HG02798 (cell line): ENCODE measurements around the gene DCN.

Source experiments
- ATAC-seq: cut with Tn5 transposase; IDR thresholded peaks from one replicate; pipeline ENCODE4 v1.9.1; 2021; ENCODE audit warnings: mild to moderate bottlenecking; ENCODE audit not compliant: unreplicated experiment, poor library complexity

The DCN gene

DNA sequence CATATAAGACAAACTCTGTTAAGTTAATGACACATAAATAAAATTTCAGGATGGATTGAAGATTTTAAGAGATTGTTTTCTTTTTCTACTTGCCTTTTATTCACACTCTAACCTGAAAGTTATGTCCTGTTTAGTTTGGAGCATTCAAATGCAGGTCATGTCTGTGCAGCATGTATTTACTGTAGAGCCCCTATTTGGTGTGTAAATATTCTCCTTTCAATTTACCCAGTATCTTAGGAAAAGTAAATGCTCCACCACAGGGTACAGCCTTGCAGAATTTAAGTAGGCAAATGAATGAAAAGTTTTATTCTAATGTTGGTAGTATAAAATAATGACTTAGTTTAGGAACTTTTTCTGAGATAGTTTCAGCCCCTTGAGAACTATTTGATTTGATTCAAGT, 6.2 kb upstream of the DCN start:
- ATAC-seq: no peak

DNA sequence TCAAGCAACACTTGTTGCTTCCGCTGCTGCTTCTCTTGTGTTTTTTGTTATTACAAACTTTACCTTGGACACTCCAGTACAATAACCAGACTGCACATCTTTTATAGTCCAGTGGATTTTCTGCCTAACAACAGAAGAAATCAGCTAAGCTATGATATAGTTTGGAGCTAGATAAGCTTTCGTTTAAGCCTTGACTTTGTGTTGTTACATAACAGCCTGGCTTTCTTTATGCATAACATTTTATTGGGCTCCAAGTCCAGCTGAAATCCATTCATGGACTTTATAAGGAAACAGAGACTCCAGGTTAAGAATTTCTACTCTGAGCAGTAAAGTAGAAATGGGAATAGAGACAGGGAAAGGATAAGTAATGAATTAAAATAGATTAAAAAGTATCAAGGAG, 3.5 kb upstream of the DCN start:
- ATAC-seq: no peak

DNA sequence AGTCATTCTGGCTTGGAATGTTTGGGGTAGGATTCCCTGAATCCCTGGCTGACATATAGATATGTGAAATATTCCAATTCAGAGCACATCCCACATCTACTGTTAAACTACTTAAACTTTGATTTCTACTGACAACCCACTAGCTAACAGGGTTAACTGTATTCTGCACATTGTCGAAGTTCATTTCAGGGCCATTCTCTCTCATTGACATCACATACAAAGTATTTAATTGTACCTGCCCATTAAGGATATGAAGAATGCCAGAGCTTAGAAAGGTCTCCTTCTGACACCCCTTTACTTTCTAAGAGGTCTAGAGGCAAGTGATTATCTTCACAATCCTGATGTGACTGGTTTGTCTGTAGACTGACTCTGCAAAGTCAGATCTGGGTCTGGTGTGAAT, 2.8 kb upstream of the DCN start:
- no peak for ATAC-seq

DNA sequence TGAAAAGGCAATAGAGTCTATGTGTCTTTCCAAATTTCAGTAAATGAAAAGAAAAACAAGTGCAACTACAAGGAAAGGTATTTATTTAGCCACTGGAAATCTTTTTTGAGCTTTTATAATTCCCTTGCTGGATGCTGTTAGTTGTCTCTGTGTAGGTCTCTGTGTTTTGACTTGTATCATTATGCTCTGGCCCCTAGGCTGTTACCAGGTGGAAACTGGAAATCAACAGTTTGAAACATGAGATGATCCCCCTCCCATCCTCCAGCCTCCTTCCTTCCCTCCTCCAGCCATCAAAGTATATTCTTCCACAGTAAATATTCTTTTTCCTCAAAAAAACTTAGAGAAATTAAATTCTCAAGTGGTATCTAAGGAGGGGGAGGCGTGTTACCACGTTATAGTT, 934 bp upstream of the DCN start:
- no peak for ATAC-seq

DNA sequence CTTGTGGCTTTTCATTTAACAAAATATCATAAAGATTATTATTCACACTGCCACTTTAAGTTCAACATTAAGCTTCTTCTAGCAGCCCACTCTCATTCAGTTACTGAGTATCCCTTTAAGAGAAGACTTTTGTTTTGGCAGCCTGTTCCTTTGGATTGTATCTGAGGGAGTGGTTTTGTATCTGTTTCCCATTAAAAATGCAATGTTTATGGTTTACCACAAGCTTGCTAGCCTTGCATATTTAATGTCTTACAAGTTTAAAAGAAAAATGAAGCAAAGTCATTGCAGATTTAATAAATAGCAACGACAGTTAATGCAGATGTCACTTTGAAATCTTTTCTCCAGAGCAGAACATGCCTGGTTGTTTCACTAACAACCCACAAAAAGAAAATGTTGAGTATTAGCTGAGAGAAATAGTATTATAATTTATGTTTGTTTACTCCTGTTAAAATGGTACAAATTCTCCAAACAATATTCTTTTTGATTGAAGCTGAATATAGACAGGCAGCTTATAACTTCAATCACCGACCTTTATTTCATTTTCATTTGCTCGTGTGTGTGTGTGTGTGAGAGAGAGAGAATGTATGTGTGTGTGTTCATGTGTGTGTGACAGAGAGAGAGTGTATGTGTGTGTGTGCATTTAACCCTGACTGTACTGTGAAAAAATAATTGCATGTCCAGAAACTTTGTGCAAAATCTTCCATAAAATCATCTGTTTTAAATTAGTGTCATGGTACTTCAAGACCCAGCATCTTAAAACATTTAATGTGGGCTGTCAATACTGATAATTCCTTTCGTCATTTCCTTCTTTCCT, 1.8 kb downstream of the DCN start:
- ATAC-seq: no peak

DNA sequence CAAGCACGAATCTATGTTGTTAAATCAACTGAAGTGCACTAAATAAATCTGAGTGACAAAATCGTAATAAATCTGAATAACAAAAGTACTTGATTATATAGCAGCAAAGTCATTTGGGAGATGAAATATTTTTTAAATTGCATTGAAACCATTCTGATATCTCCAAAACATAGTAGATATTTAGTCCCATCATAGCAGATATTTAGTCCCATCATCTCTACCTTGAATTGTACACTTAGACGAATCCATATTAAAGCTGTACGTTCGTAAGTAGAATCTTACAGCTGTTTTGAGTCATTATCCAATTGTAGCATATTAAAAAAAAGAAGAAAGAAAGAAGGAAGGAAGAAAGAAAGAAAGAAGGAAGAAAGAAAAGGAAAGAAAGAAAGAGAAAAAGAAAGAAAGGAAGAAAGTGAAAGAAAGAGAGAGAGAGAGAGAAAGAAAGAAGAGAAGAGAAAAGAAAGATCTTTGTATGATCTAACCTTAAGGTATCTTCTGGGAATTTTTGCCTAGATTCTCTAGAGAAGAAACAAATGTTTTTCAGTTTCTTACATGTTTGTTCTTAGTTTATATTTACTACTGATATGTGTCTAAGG, 2.6 kb downstream of the DCN start:
- no peak for ATAC-seq

DNA sequence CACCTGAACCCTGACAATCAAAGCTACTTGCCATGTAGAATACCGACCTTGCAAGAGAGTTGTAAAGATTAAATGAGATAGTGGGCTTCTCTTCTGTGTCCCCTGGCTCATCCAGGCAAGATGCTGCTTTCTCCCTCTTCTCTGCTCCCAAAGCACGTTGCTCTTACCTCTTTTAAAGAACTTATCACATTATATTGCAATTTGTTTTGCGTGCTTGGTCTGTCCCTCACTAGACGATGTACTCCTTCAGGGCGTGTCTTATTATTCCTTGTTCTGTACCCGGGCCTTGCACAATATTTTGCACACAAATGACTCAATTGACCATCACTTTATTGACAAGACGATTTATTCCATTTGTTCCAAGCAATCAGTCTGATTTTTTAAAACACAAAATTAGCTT, 3.3 kb downstream of the DCN start:
- no peak for ATAC-seq

DNA sequence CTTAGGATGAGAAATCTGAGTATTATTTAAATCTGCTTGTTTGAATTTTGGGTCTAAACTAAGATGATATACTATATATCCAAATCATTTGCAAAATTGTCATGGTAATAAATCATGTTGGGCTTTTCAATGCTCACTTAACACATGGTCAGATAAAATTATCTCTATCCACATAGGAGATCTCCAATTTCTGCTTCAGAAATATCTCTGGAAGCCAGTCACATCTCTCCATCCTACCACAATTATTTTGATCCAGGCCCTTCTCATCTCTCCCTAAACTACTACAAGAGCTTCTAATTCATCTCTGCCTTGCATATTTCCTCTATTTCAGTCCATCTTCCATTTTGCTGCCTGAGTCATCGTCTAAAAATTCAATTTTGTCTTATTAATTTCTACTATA, 3.8 kb downstream of the DCN start:
- ATAC-seq: no peak

DNA sequence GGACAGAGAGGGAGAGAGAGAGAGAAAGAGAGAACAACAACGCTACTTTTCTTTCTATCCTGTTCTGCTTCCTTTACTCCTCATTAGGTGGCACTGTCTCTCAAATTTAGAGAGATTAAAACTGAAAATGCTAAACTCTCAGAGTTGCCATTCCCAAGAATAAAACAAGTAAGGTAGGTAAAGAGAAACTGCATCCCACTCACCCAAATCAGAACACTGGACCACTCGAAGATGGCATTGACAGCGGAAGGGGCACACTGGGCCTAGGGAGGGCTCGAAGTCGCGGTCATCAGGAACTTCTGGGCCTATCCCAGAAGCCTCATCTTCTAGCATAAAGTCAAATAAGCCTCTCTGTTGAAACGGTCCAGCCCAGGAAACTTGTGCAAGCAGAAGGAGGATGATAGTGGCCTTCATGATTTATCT, 4.5 kb downstream of the DCN start:
- ATAC-seq: peak; percentile 35

DNA sequence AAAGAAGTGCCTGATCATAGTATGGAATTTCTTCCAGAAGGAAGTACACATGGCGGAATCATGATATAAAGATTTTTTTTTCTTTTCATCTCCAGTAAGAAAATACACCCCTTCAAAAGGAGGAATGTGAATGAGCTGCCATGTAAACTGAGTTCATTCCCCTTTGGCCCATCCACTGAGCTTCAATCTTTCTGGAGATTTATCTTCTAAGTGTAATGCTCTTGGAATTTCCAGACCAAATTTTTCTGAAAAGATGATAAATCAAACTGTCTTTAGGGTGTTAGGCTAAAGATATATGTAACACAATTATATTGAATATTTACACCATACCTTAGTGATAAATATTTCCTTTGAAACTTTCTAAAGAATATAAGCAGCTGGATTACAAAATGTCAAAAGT, 5.2 kb downstream of the DCN start:
- no peak for ATAC-seq

DNA sequence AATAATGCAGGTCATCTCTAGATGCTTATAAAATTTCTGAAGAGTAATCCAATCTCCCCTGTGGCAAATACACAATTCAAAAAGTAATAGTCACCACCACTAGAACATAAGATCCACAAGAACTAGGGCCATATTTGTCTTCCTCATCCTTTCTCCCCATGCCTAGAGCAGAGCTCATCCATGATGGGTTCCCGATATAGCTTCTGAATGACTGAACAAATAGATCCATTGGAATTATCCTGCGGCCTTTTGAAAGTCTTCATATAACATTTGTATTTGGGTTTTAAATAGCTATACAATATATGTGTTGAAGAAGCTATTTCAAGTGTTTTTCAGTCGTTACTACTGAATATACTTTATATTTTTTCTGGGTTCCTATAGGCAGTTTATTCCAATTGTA, 5.7 kb downstream of the DCN start:
- no peak for ATAC-seq

DNA sequence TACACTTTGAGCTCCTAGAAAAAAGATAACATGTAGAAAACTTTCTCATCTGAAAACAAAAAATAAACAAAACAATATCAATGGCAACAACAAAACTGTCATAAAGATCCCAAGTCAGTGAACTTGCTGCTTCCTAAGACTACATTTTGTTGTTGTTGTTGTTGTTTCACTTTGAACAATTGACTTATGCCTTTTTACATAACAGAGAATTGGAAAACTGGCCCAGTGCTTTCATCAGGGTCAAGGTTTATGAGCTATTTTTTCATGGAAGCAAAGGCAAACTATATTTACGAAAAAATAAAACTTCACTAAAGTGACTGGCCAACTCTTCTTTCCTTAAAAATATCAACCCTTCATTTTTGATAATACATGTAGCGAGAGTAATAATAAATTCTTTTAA, 6.3 kb downstream of the DCN start:
- ATAC-seq: no peak

DNA sequence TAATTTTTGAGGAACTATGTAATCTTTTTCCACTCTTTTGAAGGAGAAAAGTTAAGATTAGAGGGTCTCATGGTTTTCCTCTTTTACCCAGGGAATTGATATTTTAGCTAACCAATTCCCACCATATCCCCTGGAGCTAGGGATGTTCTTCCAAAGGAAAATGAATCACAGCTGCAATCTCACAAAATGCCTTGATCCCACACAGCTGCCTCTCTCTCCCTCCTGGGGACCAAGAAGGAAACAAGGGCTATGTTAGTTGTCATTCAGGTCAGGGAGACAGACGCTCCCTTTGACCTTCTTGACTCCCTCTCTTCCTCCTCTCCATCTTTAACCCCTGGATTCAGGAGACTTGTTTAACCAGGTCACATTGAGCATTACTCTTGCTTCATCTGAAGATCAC, 9.5 kb downstream of the DCN start:
- ATAC-seq: no peak

DNA sequence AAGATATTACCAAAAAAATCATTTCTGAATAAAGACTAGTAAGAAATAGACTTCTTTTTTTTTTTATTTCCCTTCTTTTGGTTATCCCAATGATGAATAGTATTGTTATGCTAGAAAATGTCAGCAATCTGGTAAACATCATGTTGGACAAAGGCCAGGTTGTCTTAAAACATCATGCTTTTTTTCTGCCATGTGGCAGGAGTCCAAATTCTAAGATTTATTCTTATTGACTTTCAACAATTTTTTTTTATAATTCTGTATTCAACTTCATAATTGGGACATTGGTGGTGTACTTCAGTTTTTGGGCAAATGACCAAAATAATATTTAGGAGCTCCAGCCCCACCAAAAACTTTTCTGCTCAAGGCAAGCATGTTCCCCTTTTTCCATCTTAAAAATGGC, 10.5 kb downstream of the DCN start:
- ATAC-seq: no peak

DNA sequence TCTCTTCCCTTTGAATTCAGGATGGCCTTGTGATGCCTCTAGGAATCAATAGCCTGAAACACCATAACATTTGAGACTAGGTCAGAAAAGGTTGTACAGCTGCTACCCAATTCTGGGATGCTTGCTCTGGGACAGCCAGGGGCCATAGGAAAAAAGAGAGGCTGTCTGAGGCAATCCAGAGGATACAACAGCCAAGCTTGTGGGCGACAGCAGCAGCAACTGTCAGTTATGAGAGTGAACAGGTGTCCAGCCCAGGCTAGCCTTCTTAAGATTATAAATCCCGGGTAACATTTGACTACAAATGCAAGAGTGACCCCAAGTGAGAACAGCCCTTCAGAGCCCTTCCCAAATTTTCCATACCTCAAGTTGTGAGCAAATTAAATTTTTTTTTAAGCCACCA, 11.1 kb downstream of the DCN start:
- no peak for ATAC-seq

DNA sequence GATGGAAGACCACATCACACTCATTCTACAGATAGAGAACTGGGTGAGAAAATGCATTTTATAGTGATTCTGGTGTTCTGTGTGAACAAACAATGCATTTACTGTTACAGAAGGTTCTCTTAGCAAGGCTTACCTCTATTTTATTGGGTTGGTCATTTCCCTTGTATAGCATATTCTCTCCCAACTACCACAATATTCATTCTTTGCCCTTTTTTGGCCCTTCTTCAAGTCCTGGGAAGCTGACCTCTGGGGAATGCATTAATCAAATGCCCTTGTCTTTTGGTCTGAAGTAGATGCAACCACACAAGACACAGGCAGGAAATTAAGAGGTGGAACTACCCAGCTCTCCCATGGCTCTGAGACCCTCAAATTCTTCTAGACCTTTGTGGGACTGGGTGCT, 19.5 kb downstream of the DCN start:
- ATAC-seq: no peak

DNA sequence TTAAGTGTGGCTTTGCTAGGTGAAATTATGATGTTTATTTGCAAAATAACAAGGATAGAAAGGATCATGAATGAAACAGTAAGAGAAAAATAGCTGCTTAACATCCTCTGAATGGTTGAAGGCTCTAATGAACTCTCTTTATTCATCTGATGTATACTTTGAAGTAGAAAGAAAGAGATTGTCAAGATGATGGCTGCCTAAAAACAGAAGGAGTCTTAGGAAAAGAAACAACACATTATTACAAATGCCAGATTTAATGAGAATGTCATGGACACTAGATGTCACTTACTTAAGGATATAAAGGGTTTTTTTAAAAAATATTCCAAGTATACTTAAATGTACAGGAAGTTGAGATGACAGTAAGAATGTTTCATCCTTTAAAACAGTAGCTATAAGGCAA, 21.6 kb downstream of the DCN start:
- no peak for ATAC-seq

DNA sequence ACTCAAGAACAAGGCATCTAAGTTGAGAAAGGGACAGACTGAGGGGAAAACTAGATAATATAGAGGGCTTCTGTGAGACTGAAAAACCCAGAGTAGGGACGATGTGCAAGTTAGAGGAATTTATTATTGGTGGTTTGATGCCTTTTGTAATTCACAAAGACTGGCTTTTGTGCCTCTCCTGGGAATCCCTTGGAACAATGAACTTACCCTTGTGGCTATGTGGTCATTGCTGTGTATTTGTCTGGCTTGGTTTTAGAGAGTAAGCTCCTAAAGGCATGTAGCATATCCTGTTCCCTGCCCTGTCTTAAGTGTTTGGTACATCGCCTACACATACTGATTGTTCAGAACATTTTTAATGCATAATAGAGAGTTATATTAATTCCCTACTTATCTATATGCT, 26.6 kb downstream of the DCN start:
- no peak for ATAC-seq

DNA sequence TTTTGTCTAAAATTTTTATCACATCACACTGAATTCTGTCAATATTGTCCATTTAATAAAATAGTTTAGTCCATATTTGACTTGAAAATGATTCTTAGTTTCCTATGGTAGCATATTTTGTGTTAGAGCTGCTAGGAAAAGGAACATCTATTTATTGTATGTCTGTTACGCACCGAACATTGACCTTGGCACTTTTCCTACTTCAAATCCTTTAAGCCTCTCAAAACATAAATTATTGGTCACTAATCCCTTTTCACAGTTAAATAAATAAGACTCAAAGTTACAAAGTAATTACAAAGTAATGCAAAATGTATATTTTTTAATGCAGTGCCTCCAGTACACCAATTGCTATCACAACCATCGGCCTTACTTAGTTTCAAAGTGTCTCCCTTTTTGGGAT, 28.5 kb downstream of the DCN start:
- no peak for ATAC-seq

DNA sequence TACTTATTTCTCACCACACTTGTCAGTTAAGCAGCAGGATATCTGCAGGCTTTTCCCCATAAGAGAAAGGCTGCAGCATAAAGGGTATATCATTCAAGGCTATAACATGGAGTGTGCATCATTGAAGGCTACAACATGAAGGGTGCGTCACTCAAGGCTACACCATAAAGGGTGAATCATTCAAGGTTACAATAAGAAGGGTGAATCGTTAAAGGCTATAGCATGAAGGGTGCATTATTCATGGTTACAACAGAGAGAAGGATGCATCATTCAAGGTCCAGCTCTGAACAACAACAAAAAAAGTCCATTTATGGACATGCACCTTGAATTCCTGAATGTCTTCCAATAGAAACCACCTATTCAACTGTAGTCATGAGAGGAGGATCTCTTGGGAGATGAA, 38.6 kb downstream of the DCN start:
- ATAC-seq: no peak

DNA sequence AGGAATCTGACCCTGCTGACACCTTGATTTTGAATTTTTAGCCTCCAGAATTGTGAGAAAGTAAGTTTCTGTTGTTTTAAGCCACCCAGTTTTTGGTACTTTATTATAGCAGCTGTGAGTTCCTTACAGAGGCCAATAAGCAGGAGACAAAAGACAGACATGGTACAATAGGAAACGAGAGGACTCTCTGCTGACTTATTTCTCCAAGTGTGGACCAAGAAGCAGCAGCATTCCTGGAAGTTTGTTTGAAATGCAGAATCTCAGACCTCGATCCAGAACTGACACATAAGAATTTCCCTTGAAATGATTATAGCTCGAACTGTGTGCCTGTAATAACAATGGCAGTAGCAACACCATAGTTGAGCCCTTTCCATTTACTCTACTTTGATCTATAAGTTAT, 39.4 kb downstream of the DCN start:
- no peak for ATAC-seq

DNA sequence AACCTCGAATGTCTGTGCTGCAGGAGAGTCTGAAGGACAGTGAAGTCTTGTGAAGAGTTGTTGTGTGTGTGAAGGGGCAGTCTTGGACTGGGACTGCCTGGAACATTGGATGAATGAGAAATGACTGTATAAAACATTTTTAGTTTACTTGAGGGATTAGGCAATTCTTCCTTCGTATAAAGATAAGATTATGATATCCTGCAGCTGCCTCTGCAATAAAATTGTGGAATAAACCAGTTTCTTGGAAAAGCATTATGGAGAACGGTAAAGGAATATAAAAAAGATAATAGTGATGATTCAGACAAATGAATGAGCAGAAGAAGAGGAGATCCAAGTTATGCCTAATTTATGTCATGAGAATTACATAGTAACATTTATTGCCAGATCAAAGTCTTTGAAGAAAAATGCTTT, 40.4 kb downstream of the DCN start:
- no peak for ATAC-seq
